Uterus (tissue), 2 donors: ENCODE measurements around the gene SEPTIN8.

Experiments
- POLR2A ChIP-seq, 2 donors: fragments of 450-650 bp; IDR thresholded peaks; one replicate each; pipeline ENCODE4 v1.6.1; 2016; ENCODE audit warnings: antibody characterized with exemption in 2 of 2, mild to moderate bottlenecking in 1 of 2, moderate library complexity in 1 of 2
- TF ChIP-seq, protein P1 (sequence below), 4 experiments: fragments of 200-600 bp in 2 of 4; fragments of 450-650 bp in 2 of 4; sonication (generic) in 2 of 4; IDR thresholded peaks; one replicate each; pipeline ENCODE4 v1.5.1; 2016 to 2019; ENCODE audit warnings: antibody characterized with exemption in 4 of 4, mild to moderate bottlenecking in 2 of 4, moderate library complexity in 1 of 4

GRCh38 chr5:132813599-132814502, 36.8 kb upstream of the SEPTIN8 start:
- no peak for TF ChIP-seq POLR2A (IDR thresholded peaks at IDR 0.05)
- TF ChIP-seq, protein P1, sequence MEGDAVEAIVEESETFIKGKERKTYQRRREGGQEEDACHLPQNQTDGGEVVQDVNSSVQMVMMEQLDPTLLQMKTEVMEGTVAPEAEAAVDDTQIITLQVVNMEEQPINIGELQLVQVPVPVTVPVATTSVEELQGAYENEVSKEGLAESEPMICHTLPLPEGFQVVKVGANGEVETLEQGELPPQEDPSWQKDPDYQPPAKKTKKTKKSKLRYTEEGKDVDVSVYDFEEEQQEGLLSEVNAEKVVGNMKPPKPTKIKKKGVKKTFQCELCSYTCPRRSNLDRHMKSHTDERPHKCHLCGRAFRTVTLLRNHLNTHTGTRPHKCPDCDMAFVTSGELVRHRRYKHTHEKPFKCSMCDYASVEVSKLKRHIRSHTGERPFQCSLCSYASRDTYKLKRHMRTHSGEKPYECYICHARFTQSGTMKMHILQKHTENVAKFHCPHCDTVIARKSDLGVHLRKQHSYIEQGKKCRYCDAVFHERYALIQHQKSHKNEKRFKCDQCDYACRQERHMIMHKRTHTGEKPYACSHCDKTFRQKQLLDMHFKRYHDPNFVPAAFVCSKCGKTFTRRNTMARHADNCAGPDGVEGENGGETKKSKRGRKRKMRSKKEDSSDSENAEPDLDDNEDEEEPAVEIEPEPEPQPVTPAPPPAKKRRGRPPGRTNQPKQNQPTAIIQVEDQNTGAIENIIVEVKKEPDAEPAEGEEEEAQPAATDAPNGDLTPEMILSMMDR (IDR thresholded peaks at IDR 0.05): no peak
